WERI-Rb-1 (cell line): ENCODE data around the gene PSMB1.

ENCODE experiments used
- DNase-seq: peaks from one replicate; pipeline ENCODE4 v3.0.0-alpha.2; 2020
- H3K27ac ChIP-seq: fragments of 250-450 bp; sonication (Bioruptor Pico); 2 replicates; pipeline ENCODE4 v1.5.1; 2020; ENCODE audit warnings: mild to moderate bottlenecking, moderate library complexity
- H3K27me3 ChIP-seq: fragments of 250-450 bp; sonication (Bioruptor Pico); 2 replicates; pipeline ENCODE4 v1.5.1; 2021; ENCODE audit warnings: mild to moderate bottlenecking, low read depth, moderate library complexity; ENCODE audit not compliant: insufficient read depth, severe bottlenecking
- H3K36me3 ChIP-seq: fragments of 250-450 bp; sonication (Bioruptor Pico); 2 replicates; pipeline ENCODE4 v1.5.1; 2020; ENCODE audit warnings: mild to moderate bottlenecking, moderate library complexity
- H3K4me3 ChIP-seq: 2 replicates; pipeline ENCODE4 v1.5.1; 2011; ENCODE audit warnings: low read depth, mild to moderate bottlenecking, control low read depth, low read length
- H3K9me3 ChIP-seq: fragments of 250-450 bp; sonication (Bioruptor Pico); 2 replicates; pipeline ENCODE4 v1.5.1; 2021; ENCODE audit warnings: mild to moderate bottlenecking, moderate library complexity; ENCODE audit not compliant: severe bottlenecking
- CTCF ChIP-seq: IDR thresholded peaks from 2 replicates; pipeline ENCODE4 v1.5.1; 2011; ENCODE audit warnings: low read depth, mild to moderate bottlenecking, control low read depth, inconsistent platforms, low read length

The PSMB1 gene

GRCh38 chr6:170584181-170584953, 31.3 kb upstream of the PSMB1 start, which contains the start of gene PDCD2:
Gene PDCD2 (minus strand): TSS chr6:170584637. CDS start chr6:170584581, 56 bp downstream.
- no peaks in the 10 kb centered on the region for H3K9me3 ChIP-seq
- peaks cover 26% of the 10 kb centered on the region for H3K36me3 ChIP-seq
- DNase-seq, result peak; percentile 94
- no peaks in the 10 kb centered on the region for H3K27me3 ChIP-seq
- H3K4me3 ChIP-seq, result peak within 1 kb of the TSS; percentile 92
- 0 out of 2 replicates have a peak, but pooled peaks have one; percentile 9 for TF ChIP-seq CTCF
- peak within 1 kb of the TSS; percentile 57 for H3K27ac ChIP-seq

GRCh38 chr6:170583756-170584180, 30.7 kb upstream of the PSMB1 start:
- TF ChIP-seq CTCF, result no peak
- Histone ChIP-seq H3K36me3 (peaks cover 26% of the 10 kb centered on the region), H3K27ac (peak overlapping the region; percentile 57), H3K9me3 (no peaks in the 10 kb centered on the region), H3K4me3 (peak overlapping the region; percentile 92), H3K27me3 (no peaks in the 10 kb centered on the region)
- DNase-seq, result no peak

- H3K9me3 ChIP-seq, result no peaks in the 10 kb centered on the region
- H3K4me3 ChIP-seq, result no peak overlapping the region
- peaks cover 51% of the 10 kb centered on the region for H3K36me3 ChIP-seq
- TF ChIP-seq CTCF, result no peak
- DNase-seq, result no peak
- no peaks in the 10 kb centered on the region for H3K27me3 ChIP-seq
- H3K27ac ChIP-seq, result no peak overlapping the region
Measured at GRCh38 chr6:170578909-170579308, 25.8 kb upstream of the PSMB1 start.

- no peak for DNase-seq
- H3K27me3 ChIP-seq, result no peaks in the 10 kb centered on the region
- no peaks in the 10 kb centered on the region for H3K9me3 ChIP-seq
- no peak overlapping the region for H3K27ac ChIP-seq
- peak; percentile 32; the same call in 1 of the 2 replicates for TF ChIP-seq CTCF
- peaks cover 52% of the 10 kb centered on the region for H3K36me3 ChIP-seq
- no peak overlapping the region for H3K4me3 ChIP-seq
Measured at GRCh38 chr6:170575250-170575649, 22.1 kb upstream of the PSMB1 start.

- DNase-seq, result no peak
- H3K27ac ChIP-seq, result no peak overlapping the region
- H3K36me3 ChIP-seq, result peaks cover 59% of the 10 kb centered on the region
- H3K27me3 ChIP-seq, result no peaks in the 10 kb centered on the region
- no peaks in the 10 kb centered on the region for H3K9me3 ChIP-seq
- H3K4me3 ChIP-seq, result no peak overlapping the region
- no peak for TF ChIP-seq CTCF
Measured at GRCh38 chr6:170572704-170573466, 19.8 kb upstream of the PSMB1 start.
